GM18511 (cell line): Measurements from ENCODE around the gene PRDM1.

Experiments used
- ATAC-seq: cut with Tn5 transposase; IDR thresholded peaks from one replicate; pipeline ENCODE4 v1.9.1; 2021; ENCODE audit warnings: mild to moderate bottlenecking, moderate library complexity; ENCODE audit not compliant: unreplicated experiment

Gene PRDM1

GRCh38 chr6:106114492-106114891, 28.4 kb downstream of the PRDM1 start:
- peak; percentile 86 for ATAC-seq

GRCh38 chr6:106115286-106115685, 29.1 kb downstream of the PRDM1 start:
- no peak for ATAC-seq

- no peak for ATAC-seq
Observed at GRCh38 chr6:106116125-106116832, 30.1 kb downstream of the PRDM1 start.

- ATAC-seq, result peak; percentile 55
Observed at GRCh38 chr6:106117579-106117978, 31.4 kb downstream of the PRDM1 start.

GRCh38 chr6:106118835-106119431, 32.8 kb downstream of the PRDM1 start:
- no peak for ATAC-seq

GRCh38 chr6:106119546-106119945, 33.4 kb downstream of the PRDM1 start:
- ATAC-seq, result no peak

GRCh38 chr6:106120006-106120405, 33.9 kb downstream of the PRDM1 start:
- no peak for ATAC-seq

- ATAC-seq, result no peak
Observed at GRCh38 chr6:106120406-106120805, 34.3 kb downstream of the PRDM1 start.

GRCh38 chr6:106122306-106122918, 36.3 kb downstream of the PRDM1 start:
- no peak for ATAC-seq

- no peak for ATAC-seq
Observed at GRCh38 chr6:106122938-106123656, 37.0 kb downstream of the PRDM1 start.

GRCh38 chr6:106124015-106124414, 37.9 kb downstream of the PRDM1 start:
- ATAC-seq, result no peak

GRCh38 chr6:106124437-106125430, 38.6 kb downstream of the PRDM1 start:
- ATAC-seq, result no peak

- peak; percentile 66 for ATAC-seq
Observed at GRCh38 chr6:106125925-106126435, 39.8 kb downstream of the PRDM1 start.

- no peak for ATAC-seq
Observed at GRCh38 chr6:106126482-106126881, 40.3 kb downstream of the PRDM1 start.

GRCh38 chr6:106128981-106129781, 43.0 kb downstream of the PRDM1 start:
- no peak for ATAC-seq

GRCh38 chr6:106132153-106132698, 46.1 kb downstream of the PRDM1 start:
- ATAC-seq, result no peak

GRCh38 chr6:106133040-106133439, 46.9 kb downstream of the PRDM1 start:
- no peak for ATAC-seq

GRCh38 chr6:106134087-106134770, 48.1 kb downstream of the PRDM1 start:
- ATAC-seq, result no peak
